Trophoblast cell (in vitro differentiated cells and primary cell): ENCODE data around the gene RAB21.

Experiments used
- DNase-seq, 2 donors: peaks; one replicate each; pipeline ENCODE4 v3.0.0-alpha.2; 2016
- H2AFZ ChIP-seq: 2 replicates; pipeline ENCODE4 v1.6.1; 2013; ENCODE audit warnings: low read length, moderate library complexity, mild to moderate bottlenecking; ENCODE audit not compliant: insufficient read depth, poor library complexity
- H2AK5ac ChIP-seq: 2 replicates; pipeline ENCODE4 v1.6.1; 2013; ENCODE audit warnings: mild to moderate bottlenecking, low read length
- H2BK120ac ChIP-seq: 2 replicates; pipeline ENCODE4 v1.6.1; 2013; ENCODE audit warnings: low read length, mild to moderate bottlenecking, moderate library complexity; ENCODE audit not compliant: insufficient read depth, poor library complexity
- H2BK12ac ChIP-seq: 2 replicates; pipeline ENCODE4 v1.6.1; 2013; ENCODE audit warnings: mild to moderate bottlenecking, low read length, moderate library complexity
- H2BK5ac ChIP-seq: 2 replicates; pipeline ENCODE4 v1.6.1; 2013; ENCODE audit warnings: low read length, low read depth, moderate library complexity, mild to moderate bottlenecking; ENCODE audit not compliant: poor library complexity
- H3K14ac ChIP-seq: 2 replicates; pipeline ENCODE4 v1.6.1; 2013; ENCODE audit warnings: mild to moderate bottlenecking, low read length
- H3K18ac ChIP-seq: 2 replicates; pipeline ENCODE4 v1.6.1; 2013; ENCODE audit warnings: mild to moderate bottlenecking, low read length
- H3K23ac ChIP-seq: 2 replicates; pipeline ENCODE4 v1.6.1; 2013; ENCODE audit warnings: low read length
- H3K27ac ChIP-seq: 2 replicates; pipeline ENCODE4 v1.5.1; 2013; ENCODE audit warnings: low read depth, mild to moderate bottlenecking, inconsistent platforms, low read length, moderate library complexity
- H3K27me3 ChIP-seq: 2 replicates; pipeline ENCODE4 v1.6.1; 2013; ENCODE audit warnings: inconsistent platforms, mild to moderate bottlenecking, low read length, moderate library complexity; ENCODE audit not compliant: insufficient read depth
- H3K36me3 ChIP-seq, 2 experiments: 1 replicate in 1 of 2; 2 replicates in 1 of 2; pipeline ENCODE4 v1.6.1; 2013; ENCODE audit warnings: low read length in 2 of 2, mild to moderate bottlenecking in 2 of 2, moderate library complexity in 1 of 2; ENCODE audit not compliant: insufficient read depth in 2 of 2, control insufficient read depth in 1 of 2
- H3K4ac ChIP-seq: 2 replicates; pipeline ENCODE4 v1.6.1; 2013; ENCODE audit warnings: low read depth, mild to moderate bottlenecking, low read length, moderate library complexity
- H3K4me1 ChIP-seq, 2 experiments: 1 replicate in 1 of 2; 2 replicates in 1 of 2; pipeline ENCODE4 v1.6.1; 2013; ENCODE audit warnings: low read length in 2 of 2, mild to moderate bottlenecking in 2 of 2, moderate library complexity in 1 of 2; ENCODE audit not compliant: insufficient read depth in 2 of 2, control insufficient read depth in 1 of 2
- H3K4me2 ChIP-seq: 2 replicates; pipeline ENCODE4 v1.6.1; 2013; ENCODE audit warnings: inconsistent platforms, mild to moderate bottlenecking, low read length, moderate library complexity
- H3K4me3 ChIP-seq: 2 replicates; pipeline ENCODE4 v1.5.1; 2013; ENCODE audit warnings: mild to moderate bottlenecking, low read depth, low read length, inconsistent platforms
- H3K79me1 ChIP-seq: one replicate; pipeline ENCODE4 v1.6.1; 2013; ENCODE audit warnings: low read length
- H3K79me2 ChIP-seq: 2 replicates; pipeline ENCODE4 v1.6.1; 2013; ENCODE audit warnings: low read length, mild to moderate bottlenecking; ENCODE audit not compliant: control insufficient read depth, insufficient read depth, poor library complexity
- H3K9ac ChIP-seq: 2 replicates; pipeline ENCODE4 v1.6.1; 2013; ENCODE audit warnings: mild to moderate bottlenecking, low read length
- H3K9me3 ChIP-seq: 2 replicates; pipeline ENCODE4 v1.6.1; 2013; ENCODE audit warnings: low read depth, mild to moderate bottlenecking, control low read depth, inconsistent platforms, low read length; ENCODE audit not compliant: insufficient read depth
- H4K12ac ChIP-seq: 2 replicates; pipeline ENCODE4 v1.6.1; 2013; ENCODE audit warnings: low read depth, mild to moderate bottlenecking, low read length, moderate library complexity
- H4K8ac ChIP-seq: 2 replicates; pipeline ENCODE4 v1.6.1; 2013; ENCODE audit warnings: low read depth, mild to moderate bottlenecking, low read length, moderate library complexity
- H4K91ac ChIP-seq: one replicate; pipeline ENCODE4 v1.6.1; 2013; ENCODE audit warnings: low read depth, mild to moderate bottlenecking, low read length, moderate library complexity
- WGBS: extraction: QIAGEN DNeasy Blood & Tissue Kit; methylation state at CpG from one replicate; pipeline ENCODE4 v1.1.7; 2013; ENCODE audit warnings: missing lambda C conversion rate; ENCODE audit not compliant: insufficient read length, insufficient coverage; ENCODE audit errors: extremely low coverage; 5-methylcytosine and 5-hydroxymethylcytosine counted together

Gene RAB21

DNA sequence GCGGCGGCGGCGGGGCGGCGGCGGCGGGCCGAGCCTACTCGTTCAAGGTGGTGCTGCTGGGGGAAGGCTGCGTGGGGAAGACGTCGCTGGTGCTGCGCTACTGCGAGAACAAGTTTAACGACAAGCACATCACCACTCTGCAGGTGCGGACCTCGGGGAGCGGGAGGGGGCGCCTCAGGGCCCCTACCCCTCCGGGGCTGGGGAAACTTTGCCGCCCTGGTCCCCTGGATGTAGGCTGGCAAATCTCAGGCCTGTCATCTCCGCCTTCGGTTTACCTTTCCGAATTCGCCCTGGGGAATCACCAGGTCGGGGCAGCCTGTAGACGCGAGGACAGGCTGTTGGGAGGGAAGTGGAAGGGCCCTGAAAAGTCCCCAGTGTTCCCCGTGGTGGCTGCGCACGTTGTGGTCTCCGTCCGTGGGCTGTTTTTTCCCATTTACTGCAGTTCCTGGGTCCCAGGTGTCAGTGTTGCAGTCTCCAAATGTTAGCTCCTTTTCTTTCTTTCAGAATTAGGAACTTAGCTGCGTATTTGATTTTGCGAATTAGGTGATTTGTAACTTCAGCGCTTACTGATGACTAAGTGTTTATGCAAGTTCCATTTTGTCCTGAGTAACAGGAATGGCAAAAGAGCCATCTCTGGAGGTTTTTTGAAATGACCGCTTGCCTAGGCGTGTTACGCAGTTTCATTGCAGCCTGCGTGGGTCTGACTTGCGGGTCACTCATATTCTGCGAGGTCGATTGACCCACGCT, 656 bp downstream of the RAB21 start:
- H2BK5ac ChIP-seq = peak overlapping the region; percentile 22
- no peak overlapping the region for H2AK5ac ChIP-seq
- peak overlapping the region; percentile 84 for H4K91ac ChIP-seq
- peak overlapping the region; percentile 37 for H3K14ac ChIP-seq
- peaks cover 2% of the 10 kb centered on the region for H3K79me1 ChIP-seq
- H3K4me2 ChIP-seq = peak overlapping the region; percentile 98
- H3K18ac ChIP-seq = peak overlapping the region; percentile 81
- DNase-seq = peak; percentile 52 to 80
- peak overlapping the region; percentile 81 for H3K4ac ChIP-seq
- no peak overlapping the region for H2BK12ac ChIP-seq
- peak overlapping the region; percentile 94 for H3K27ac ChIP-seq
- peaks cover 0 to 3% of the 10 kb centered on the region in 2 experiments for H3K4me1 ChIP-seq
- no CpG with 5 or more reads among the region's 45 CpGs for WGBS
- H3K23ac ChIP-seq = no peak overlapping the region
- no peaks in the 10 kb centered on the region for H3K27me3 ChIP-seq
- H3K79me2 ChIP-seq = peaks cover 18% of the 10 kb centered on the region
- H2AFZ ChIP-seq = no peak overlapping the region
- peak overlapping the region; percentile 73 for H4K8ac ChIP-seq
- H3K9me3 ChIP-seq = no peaks in the 10 kb centered on the region
- peak overlapping the region; percentile 76 for H4K12ac ChIP-seq
- H2BK120ac ChIP-seq = no peak overlapping the region
- peak overlapping the region; percentile 99 for H3K4me3 ChIP-seq
- peaks cover 2% of the 10 kb centered on the region in 2 experiments for H3K36me3 ChIP-seq
- H3K9ac ChIP-seq = peak overlapping the region; percentile 80

- Histone ChIP-seq H3K4me1 (peaks cover 0 to 3% of the 10 kb centered on the region in 2 experiments), H3K4ac (peak overlapping the region; percentile 81), H3K27ac (no peak overlapping the region), H4K12ac (no peak overlapping the region), H2BK5ac (no peak overlapping the region), H2BK12ac (no peak overlapping the region), H3K4me3 (no peak overlapping the region), H3K23ac (no peak overlapping the region), H4K91ac (no peak overlapping the region), H3K27me3 (no peaks in the 10 kb centered on the region), H2AFZ (no peak overlapping the region), H3K18ac (no peak overlapping the region), H4K8ac (no peak overlapping the region), H3K79me1 (peaks cover 2% of the 10 kb centered on the region), H2BK120ac (no peak overlapping the region), H3K4me2 (peak overlapping the region; percentile 98), H3K9me3 (no peaks in the 10 kb centered on the region), H3K14ac (no peak overlapping the region), H3K9ac (no peak overlapping the region), H3K79me2 (peaks cover 18% of the 10 kb centered on the region), H3K36me3 (peaks cover 2% of the 10 kb centered on the region in 2 experiments), H2AK5ac (no peak overlapping the region)
- peak in 1 of 2 donors; percentile 10 for DNase-seq
- WGBS = no CpG with 5 or more reads among the region's 5 CpGs
Measured at GRCh38 chr12:71756054-71756690, 1.5 kb downstream of the RAB21 start.

DNA sequence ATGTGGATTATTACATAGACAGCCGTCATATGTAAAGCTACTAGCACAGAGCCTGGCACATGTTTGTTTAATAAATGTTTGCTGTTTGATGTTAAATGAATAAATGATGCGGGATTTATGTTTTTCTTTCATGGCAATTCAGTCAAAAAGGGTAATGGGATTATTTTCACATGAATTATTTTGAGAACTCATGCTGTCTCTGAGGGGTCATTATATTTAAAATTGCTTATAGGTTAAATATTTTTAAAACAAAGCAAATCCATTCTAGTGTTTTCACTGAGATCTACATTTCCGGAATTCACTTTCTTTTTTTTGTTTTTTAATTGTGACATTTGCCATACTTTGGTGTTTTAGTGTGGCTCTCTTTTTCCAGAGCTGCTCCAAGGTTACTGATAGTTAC, 5.3 kb downstream of the RAB21 start:
- no peak overlapping the region for H2BK5ac ChIP-seq

DNA sequence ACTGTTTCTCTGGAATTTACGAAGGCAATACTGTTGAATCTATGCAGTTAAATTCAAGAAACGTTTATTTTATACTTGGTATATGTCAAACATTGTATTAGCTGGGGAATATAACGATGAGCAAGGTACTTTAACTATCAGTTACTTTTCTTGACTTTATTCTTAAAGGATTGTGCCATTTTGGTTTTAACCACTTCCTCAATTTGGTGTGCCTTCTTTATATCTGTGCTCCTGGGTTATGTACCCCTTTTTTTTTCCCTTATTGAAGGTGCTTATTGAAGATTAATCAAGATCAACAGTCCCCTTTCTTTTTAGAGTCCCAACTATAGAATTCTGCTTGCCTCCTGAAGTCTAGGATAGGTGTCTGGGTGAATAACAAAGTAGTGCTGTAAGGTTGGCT, 5.8 kb downstream of the RAB21 start:
- Histone ChIP-seq H3K79me1 (no peaks in the 10 kb centered on the region), H3K9me3 (no peaks in the 10 kb centered on the region), H3K9ac (no peak overlapping the region), H2BK12ac (no peak overlapping the region), H3K4ac (peak overlapping the region; percentile 52), H3K79me2 (peaks cover 14% of the 10 kb centered on the region), H3K4me1 (no peaks in the 10 kb centered on the region), H3K4me2 (no peak overlapping the region), H3K36me3 (peaks cover 2% of the 10 kb centered on the region in 2 experiments), H2BK120ac (no peak overlapping the region), H2BK5ac (no peak overlapping the region), H3K14ac (no peak overlapping the region), H2AK5ac (no peak overlapping the region), H4K8ac (no peak overlapping the region), H3K23ac (no peak overlapping the region), H3K27ac (no peak overlapping the region), H3K18ac (no peak overlapping the region), H2AFZ (no peak overlapping the region), H4K91ac (no peak overlapping the region), H3K4me3 (no peak overlapping the region), H3K27me3 (no peaks in the 10 kb centered on the region), H4K12ac (no peak overlapping the region)
- DNase-seq = no peak
- WGBS = no CpG with 5 or more reads among the region's 3 CpGs

More for the DNA sequence above, 5.3 kb downstream of the RAB21 start:
- Histone ChIP-seq H3K18ac (no peak overlapping the region), H2AFZ (no peak overlapping the region), H3K9me3 (no peaks in the 10 kb centered on the region), H3K23ac (no peak overlapping the region), H3K79me2 (peaks cover 18% of the 10 kb centered on the region), H4K8ac (no peak overlapping the region), H2BK120ac (no peak overlapping the region), H2BK12ac (no peak overlapping the region), H3K4ac (no peak overlapping the region), H3K14ac (no peak overlapping the region), H3K4me3 (no peak overlapping the region), H3K27me3 (no peaks in the 10 kb centered on the region), H3K36me3 (peaks cover 2% of the 10 kb centered on the region in 2 experiments), H3K4me1 (no peaks in the 10 kb centered on the region), H4K91ac (no peak overlapping the region), H3K79me1 (no peaks in the 10 kb centered on the region), H3K9ac (no peak overlapping the region), H4K12ac (no peak overlapping the region), H2AK5ac (no peak overlapping the region), H3K4me2 (no peak overlapping the region), H3K27ac (no peak overlapping the region)
- WGBS = no CpG with 5 or more reads among the region's 3 CpGs
- DNase-seq = no peak
